NCI-H1092 (cell line): ENCODE data around the gene GRIN2D.

Experiments used
- DNase-seq: peaks from one replicate; lab custom pipeline; 2025; lab: John Stamatoyannopoulos, UW

GRIN2D gene

DNA sequence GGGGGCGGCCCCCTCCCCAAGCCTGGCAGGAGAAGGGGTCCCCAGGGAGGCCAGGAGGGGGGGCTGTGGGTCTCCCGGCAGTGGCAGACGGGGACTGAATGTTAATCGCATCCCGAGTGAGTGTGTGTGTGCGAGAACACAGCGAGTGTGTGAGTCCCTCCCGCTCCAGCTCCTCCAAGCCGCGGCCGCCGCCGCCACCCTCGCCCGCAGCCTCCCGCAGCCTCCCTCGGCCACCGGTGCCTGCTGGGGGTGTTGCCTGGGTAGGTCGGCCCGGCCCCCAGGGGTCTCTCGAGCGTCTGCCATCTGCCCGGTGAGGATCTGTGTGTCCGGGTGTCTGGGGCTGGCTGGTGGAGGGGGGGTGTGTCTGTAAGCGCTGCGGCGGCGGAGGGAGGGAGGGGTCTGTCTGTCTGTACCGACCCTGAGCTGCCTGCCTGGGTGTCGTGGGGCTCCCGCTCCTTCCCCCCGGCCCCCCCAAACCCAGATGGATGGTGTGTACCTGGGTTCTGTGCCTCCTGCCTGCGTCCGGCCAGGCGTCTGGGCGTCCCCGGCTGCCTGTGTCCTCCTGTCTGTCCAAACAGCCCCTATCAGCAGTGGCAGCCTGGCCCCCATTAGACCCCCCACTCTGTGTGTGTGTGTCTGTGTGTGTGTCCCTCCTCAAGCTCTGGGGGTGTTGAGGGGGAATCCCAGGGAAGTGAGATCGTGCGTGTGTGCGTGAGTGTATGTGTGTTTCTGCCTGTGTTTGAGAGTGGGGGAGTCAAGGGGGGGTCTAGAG, at the start of gene GRIN2D:
GRIN2D (plus strand) TSS at position 110 of the 772 bp plus-strand sequence. CDS start 4,725 bp downstream, outside the sequence.
- no peak for DNase-seq

DNA sequence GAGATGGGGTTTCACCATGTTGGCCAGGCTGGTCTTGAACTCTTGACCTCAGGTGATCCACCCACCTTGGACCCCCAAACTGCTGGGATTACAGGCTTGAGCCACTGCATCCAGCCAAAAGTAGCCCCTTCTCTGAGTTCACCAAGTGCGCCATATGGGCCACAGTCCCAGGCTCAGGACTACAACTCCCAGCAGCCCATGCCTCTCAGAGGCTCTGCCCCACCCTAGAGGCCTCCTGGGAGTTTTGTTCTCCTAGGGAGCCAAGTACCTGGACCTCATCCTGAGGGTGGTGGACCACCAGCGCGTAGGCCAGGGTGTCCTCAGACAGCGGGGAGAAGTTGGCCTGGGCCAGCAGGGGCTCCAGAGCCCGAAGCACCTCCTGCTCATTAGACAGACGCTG, 48.6 kb upstream of the GRIN2D start:
- DNase-seq: no peak

DNA sequence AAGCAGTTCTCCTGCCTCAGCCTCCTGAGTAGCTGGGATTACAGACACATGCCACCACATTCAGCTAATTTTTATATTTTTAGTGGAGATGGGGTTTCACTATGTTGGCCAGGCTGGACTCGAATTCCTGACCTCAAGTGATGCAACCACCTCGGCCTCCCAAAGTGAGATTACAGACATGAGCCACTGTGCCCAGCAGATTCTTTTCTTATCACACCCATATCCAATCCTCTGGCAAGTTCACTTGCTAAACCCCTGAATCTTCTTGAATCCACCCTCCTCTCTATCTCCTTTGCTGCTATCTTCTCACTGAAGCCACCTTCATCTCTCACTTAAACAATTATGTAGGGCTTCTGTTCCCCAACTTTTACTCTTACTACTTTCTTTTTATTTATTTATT, 47.3 kb upstream of the GRIN2D start:
- DNase-seq: no peak

DNA sequence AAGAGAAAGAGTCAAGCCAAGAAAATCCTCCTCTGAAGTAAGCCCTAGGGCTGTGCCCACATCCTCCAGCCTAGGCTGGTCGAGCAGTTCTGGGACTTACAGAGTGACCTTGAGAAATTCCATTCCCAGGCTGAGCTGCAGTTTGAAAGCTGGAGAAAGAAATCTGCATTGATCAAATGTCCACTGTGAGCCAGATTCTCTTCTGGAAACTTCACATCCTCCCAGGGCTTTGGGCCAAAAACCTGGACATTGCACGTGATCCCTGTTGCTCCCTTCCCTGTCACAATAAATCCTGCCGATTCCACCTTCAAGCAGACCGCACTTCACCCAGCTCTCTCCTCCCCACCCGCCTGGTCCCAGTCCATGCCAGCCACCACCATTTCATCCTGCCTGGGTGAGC, 45.4 kb upstream of the GRIN2D start:
- no peak for DNase-seq

DNA sequence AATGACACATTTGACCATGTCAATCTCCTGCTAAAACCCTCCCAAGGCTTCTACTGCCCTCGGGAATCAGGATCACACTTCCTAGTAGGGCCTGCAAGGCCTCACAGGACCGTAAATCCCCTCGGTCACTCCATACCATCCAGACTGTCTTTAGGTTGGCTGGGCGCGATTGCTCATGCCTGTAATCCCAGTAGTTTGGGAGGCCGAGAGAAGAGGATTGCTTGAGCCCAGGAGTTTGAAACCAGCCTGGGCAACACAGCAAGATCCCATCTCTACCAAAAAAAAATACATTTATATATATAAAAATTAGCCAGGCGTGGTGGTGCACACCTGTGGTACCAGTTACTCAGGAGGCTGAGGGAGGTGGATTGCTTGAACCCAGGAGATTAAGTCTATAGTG, 44.7 kb upstream of the GRIN2D start:
- DNase-seq: no peak

DNA sequence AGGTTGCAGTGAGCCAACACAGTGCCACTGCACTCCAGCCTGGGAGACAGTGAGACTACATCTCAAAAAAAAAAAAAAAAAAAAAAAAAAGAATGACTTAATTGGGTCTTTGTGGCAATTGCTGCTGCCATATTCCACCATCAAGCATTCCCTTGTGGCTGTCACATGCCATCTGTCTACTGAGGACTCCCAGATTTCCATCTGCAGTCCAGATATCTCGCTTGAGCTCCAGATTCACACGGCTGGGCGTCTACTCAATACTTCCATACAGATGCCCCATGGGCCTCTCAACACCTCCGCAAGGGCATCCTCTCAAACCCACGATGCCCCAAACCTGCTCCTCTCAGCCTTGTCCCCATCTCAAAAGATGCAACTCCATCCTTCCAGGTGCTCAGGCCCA, 42.6 kb upstream of the GRIN2D start:
- no peak for DNase-seq

DNA sequence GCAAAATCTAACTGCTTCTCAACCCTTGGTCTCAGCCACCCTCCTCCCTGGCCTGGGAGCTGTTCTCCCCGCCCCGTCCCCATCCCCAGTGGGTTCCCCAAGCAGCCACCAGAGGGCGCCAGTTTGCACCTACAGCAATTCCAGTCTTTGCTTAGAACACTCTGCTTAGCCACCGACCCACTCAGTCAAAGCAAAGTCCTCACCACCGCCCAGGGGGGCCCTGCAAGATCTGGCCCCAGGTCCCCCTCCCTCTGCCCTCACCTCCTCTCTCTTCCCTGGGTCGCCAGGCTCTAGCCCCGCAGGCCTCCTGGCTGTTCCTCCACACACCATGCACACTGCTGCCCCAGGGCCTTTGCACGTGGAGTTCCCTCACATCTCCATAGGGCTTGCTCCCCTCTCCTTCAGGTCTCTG, 42.1 kb upstream of the GRIN2D start:
- DNase-seq: no peak

DNA sequence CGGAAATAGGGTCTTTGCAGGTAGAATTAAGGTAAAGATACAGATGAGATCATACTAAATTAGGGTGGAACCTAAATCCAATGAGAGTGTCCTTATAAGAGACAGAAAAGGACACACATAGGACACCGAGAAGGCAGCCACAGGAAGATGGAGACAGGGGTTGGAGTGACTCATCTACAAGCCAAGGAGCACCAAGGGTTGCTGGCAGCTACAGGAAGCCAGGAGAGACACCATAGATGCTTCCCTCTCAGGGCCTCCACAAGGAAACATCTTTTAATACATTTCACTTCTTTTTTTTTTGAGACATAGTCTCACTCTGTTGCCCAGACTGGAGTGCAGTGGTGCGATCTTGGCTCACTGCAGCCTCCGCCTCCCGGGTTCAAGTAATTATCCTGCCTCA, 39.8 kb upstream of the GRIN2D start:
- DNase-seq: no peak

DNA sequence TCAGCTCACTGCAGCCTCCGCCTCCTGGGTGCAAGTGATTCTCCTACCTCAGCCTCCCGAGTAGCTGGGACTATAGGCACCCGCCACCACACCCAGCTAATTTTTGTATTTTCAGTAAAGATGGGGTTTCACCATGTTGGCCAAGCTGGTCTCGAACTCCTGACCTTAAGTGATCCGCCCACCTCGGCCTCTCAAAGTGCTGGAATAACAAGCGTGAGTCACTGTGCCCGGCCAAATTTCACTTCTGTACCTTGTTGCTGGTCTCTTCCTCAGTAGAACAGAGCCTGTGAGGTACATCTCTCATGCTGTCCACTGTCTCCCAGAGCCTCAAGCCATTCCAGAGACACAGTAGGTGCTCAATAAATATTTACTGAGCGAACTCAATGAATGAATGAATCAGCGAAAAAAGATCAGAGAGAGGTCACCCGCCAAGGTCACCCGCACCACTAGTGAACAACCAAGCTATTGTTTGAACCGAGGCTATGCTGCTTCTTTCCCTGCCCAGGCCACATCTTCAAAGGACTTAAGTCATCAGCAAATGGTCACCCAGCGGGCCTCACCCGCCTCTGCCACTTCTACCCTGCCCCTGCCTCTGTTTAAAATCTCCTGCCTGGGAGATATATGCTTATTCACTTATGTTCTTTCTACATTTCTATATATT, 39.0 kb upstream of the GRIN2D start:
- DNase-seq: no peak

DNA sequence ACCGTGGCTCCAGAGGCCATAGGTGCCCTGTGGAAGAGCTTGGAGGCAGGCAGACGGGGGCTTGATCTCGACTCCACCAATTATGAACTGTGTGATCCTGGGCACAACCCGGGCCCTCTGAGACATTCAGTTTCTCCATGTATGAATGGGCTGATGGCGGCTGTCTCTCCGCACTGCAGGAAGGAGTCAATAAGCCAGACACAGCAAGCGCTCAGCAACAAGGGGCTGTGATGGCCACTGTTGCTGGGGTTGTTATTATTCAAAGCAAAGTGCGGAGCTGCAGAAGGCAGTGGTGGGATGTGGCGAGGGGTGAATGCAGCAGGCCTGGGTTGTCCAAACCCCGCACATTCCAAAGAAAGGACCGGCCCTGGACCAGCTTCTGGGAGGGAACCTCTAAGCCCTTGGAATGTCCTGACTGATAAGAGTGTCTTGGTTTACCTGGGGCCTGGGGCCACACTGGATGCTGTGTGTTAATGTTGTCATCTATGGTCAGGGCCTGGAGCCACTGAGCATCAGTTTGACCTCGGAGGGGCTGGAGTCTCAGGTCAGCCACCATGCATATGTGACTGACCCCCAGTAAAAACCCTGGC, 38.0 kb upstream of the GRIN2D start:
- DNase-seq: no peak

DNA sequence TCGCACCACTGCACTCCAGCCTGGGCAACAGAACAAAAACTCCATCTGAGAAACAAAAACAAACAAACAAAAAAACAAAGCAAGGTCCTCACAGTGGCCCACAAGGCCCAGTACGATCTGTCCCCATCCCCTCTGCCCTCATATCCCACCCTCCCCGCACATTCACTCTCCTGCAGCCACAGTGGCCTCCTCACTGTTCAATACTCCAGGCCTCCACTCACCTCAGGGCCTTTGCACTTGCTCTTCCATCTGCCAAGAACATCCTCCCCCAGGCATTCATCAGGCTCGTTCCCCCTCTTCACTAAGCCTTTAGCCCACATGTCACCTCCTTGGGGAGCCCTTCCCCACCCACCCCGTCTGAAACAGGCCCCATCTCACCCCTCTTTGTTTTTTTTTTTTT, 34.3 kb upstream of the GRIN2D start:
- no peak for DNase-seq

DNA sequence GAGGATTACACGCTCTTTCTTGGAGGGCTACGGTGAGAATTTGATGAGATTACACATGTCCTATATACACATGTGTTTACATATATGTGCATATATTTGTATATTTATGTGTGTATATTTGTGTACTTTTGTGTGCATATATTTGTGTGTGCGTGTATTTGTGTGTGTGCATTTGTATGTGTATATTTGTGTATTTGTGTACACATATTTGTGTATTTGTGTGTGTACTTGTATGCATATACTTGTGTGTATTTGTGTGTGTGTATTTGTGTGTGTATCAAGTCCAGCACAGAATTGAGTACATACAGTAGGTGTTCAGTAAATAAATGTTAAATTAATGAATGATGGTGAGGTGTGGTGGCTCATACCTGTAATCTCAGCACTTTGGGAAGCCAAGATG, 31.6 kb upstream of the GRIN2D start:
- DNase-seq: no peak

DNA sequence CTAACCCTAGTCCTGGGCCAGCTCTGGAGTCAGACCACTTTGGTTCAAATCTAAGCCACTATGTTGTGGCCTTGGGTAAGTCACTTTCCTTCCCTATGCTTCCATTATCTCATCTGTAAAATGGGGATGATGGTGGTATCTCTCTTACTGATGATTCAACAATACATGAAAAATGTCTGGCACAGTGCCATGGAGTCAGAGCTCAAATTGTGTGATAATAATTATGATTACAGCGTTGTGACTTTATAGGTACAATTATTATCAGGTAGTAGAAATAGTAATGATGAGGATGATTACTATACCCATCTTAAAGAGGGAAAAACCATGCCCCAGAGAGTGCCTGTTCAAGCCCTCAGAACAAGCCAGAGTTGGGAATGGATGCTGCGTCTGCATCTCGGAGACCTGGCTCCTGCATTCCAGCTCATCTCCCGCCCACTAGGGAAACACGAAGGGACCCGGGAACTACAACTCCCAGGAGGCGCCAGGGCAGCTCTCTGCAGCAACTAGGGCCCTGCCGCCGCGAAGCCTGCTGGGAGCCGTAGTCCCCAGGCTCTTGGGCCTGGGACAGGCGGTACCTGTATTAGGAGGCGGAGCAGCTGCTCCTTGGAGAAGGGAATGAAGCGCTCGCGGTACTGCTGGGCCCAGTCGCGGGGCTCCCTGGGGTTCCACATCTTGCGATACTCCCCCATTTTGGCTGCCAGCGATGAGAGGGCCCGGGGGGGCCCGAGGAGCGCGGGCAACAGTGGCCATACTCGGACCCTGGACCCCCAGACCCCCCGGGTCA, 30.6 kb upstream of the GRIN2D start:
- peak; percentile 93 for DNase-seq

DNA sequence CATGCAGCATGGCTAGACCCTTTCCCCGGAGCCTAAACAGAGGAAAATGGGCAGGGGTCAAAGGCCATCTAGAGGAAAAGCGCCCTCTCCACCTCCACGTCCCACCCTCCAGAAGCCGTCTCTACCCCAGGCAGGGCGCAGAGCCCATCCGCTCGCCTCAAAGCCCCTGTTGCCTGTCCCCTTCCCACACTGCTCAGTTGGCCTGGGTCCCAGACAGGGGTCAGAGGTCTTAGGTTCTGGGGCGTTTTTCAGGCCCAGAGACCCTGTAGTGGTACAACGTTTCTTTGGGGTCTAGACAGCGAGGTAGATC, 30.0 kb upstream of the GRIN2D start:
- no peak for DNase-seq

DNA sequence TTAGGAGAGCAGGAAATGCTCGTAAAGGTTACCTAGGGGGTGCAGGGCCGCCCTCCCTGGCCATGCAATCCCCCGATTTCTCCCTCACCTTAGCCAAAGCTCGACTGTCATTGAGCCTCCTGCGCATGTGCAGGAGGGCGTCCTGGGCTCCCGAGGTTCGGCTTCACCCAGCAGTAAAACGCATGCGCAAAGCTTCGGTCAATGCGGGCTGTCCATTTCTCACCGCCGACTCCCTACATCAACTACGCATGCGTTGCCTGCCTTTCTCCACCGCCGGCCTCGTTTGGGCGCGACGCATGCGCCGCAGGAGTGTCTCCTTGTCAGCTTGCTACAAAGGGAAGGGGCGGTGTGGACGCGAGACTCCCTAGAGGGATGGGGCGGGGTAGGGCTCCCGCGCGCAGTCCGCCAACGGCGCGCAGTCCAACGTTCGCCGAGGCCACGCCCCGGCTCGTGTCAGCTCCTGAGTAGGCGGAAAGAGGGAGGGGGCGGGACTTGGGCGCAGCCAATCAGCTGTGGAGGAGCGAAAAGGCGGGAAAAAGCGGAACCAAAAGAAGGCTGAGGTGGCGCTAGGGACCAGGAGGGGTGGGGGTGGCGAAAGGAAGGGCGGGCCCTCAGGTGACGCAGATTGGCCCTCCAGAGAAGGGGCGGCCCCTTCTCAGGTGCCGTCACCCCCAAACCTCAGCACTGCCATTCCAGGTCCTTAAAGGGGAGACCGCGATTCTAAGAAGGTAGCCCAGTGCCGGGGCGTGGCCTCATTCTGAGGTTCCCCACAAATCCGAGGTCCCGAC, 29.5 kb upstream of the GRIN2D start, which contains the start of the genes SYNGR4 and TMEM143:
SYNGR4 (plus strand) TSS at position 558 of the 788 bp plus-strand sequence. CDS start 1,476 bp downstream, outside the sequence.
TMEM143 (minus strand) TSS at position 131 of the 788 bp plus-strand sequence; CDS start at position 111, 20 bp downstream.
- DNase-seq: peak; percentile 98

DNA sequence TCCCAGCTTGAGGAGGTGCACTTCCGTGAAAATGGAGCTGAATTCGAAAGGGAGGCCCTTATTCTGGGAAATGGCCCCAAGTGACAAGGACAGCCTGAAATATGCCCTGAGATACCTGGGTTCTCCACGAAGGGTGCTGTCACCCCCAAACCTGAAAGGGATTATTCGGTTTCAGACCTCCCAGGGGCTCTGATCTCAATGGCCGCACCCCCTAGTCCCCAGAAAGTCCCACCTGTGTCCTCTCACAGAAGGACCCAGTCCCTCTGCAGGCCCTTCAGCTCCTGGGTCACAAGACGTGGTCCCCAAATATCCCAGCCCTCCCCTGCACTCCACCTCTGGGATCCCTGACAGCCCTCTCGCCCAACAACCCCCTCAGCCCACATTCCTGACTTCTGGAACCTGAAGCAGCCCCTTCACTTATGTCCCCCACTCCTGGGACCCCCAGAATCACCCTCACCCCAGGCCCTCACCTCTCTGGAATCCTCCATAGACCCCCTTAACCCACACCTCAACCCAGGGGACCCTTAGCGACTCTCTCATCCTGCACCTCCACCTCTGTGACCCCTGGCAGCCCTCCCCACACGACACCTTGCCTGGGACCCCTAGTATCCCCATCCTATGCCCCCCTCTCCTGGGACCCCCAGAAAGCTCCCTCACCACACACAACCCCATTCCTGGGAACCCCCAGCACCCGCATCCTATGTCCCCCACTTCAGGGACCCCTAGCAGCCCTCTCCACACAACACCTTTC, 28.7 kb upstream of the GRIN2D start:
- no peak for DNase-seq

DNA sequence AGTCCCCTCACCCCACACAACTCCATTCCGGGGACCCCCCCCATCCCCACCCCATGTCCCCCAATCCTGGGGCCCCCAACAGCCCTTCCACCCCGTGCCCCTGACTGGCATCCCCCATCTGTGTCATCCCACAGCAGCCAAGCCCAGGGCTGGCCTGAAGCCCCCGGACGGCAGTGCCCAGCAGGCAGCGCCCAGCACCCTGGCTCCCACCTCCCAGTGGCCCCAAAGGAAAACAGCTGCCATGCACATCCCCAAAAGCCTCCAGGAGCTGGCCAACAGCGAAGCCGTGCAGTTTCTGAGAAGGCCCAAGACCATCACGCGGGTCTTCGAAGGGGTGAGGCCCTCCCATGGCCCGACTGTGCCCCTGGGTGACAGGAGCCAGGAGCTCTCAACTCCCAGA, 27.9 kb upstream of the GRIN2D start:
- DNase-seq: no peak

DNA sequence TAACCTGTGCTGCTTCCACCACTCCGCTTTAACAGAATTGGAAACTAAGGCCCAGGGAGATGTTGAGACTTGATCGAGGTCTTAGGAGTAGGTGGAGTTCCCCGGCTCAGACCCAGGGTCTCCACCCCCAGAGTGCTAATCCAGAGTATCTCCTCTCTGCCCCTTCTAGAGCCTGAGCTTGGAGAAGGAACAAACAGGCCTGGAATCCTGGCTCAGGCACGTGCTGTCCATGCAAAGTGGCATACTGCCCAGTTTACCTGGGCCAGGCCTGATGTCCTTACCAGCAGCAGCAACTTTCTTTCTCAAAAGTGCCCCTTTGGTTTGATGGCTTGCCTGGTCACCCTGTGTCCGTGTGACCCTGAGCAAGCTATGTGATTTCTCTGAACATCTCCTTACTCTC, 25.6 kb upstream of the GRIN2D start:
- DNase-seq: no peak

DNA sequence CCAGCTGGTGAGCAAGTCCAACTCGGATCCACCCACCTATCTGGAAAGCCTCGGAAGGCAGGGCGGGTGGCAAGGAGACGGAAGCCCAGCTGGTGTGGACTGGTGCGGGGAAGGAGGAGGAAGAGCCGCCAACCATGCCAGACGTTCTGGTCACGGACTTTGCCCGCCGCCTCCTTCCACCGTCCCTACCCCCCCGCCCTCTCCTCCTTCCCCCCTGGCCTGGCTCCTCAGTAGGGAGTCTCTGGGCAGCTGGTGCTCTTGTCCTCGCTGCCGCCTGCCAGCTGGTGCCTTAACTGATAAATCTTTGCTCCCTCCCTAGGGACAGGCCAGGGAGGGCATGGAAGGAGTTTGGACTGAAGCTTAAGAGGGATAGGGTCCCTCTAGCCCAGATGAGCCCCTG, 24.5 kb upstream of the GRIN2D start:
- peak; percentile 15 for DNase-seq

DNA sequence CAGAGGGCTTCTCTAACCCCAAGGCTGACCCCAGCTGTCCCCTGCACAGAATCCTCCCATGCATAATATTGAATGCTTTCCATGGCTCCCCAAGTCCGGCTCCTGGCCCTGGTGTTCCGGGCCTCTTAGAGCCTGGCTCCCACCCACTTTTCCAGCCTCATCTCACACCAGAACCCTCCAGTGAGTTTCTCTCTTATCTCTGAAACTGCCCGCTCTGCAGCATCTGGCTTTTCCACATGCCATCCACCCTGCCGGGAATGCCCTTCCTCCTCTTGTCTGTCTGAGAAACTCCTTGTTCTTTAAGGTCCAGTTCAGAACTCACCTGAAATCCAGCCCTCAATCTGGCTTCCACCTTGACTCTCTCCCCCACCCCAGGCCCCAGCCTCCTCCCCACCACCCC, 22.5 kb upstream of the GRIN2D start:
- DNase-seq: no peak

DNA sequence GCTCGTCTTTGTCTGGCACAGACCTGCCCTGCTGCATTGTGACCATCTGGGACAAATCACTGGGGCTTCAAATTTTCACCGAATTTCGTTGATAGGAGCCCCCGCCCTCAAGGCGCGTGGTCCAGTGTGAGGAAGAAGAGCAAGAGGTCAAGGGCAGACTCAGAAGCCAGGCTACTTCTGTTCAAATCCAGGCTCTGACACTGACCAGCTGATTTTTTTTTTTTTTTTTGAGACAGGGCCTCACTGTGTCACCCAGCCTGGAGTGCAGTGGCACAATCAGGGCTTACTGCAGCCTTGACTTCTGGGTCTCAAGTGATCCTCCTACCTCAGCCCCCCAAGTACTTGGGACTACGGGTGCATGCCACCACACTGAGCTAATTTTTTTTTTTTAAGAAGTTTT, 22.1 kb upstream of the GRIN2D start:
- no peak for DNase-seq
